ENCODE data around the gene UBN1.

Gene UBN1

DNA sequence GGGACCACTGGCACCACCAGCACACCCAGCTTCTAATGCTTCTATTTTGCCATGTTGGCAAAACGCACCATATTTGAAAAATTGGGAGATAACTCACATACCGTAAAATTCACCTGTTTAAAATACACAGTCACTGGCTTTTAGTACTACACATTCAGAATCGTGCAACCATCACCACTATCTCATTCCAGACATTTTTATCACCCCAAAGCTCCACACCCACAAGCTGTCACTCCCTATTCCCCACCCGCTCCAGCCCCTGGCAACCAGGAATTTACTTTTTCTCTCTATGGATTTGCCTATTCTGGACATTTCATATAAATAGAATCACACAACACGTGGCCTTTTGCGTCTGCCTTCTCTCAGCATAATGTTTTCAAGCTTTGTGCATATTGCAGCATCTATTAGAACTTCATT, 64.7 kb downstream of the UBN1 start:
- in situ Hi-C loops (cut with HindIII; ENCODE audit: low pct_unique_long_range_greater_than_20kb, low sequenced_read_pairs) = no loop called here
- DNase-seq (ENCODE audit: low read depth in 1 of 2, low spot score in 1 of 2) = no peak
- no peak for TF ChIP-seq JUND (IDR thresholded peaks at IDR 0.05; ENCODE audit: low read depth)

DNA sequence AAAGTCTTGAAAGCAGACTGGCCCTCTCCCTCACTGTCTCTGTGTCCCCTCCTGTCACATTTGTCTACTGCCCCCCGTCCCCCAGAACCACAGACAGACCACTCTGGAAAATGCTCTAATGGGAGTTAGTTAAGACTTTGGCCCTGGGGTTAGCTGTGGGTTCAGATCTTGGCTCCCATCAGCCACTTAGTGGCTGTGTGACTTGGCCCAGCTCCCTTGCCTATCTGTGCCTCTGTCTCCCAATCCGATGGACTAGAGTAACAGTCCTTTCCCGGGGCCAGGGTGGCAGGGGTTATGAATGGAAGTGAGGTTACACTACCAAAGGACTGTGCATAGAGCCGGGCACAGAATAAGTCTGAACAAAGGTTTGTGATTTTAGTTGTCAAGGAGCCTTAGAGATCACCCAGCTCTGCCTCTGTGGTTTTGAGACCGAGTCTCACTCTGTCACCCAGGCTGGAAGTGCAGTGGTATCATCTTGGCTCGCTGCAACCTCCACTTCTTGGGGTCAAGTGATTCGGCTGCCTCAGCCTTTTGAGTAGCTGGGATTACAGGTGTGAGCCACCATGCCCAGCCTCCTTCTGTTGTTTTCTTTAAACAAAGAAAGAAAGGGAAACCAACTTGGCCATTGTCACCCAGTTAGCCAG, 66.0 kb downstream of the UBN1 start:
- DNase-seq (ENCODE audit: low read depth in 1 of 2, low spot score in 1 of 2) = no peak
- no peak for TF ChIP-seq JUND (IDR thresholded peaks at IDR 0.05; ENCODE audit: low read depth)
- in situ Hi-C loops (cut with HindIII; ENCODE audit: low pct_unique_long_range_greater_than_20kb, low sequenced_read_pairs) = no loop called here

DNA sequence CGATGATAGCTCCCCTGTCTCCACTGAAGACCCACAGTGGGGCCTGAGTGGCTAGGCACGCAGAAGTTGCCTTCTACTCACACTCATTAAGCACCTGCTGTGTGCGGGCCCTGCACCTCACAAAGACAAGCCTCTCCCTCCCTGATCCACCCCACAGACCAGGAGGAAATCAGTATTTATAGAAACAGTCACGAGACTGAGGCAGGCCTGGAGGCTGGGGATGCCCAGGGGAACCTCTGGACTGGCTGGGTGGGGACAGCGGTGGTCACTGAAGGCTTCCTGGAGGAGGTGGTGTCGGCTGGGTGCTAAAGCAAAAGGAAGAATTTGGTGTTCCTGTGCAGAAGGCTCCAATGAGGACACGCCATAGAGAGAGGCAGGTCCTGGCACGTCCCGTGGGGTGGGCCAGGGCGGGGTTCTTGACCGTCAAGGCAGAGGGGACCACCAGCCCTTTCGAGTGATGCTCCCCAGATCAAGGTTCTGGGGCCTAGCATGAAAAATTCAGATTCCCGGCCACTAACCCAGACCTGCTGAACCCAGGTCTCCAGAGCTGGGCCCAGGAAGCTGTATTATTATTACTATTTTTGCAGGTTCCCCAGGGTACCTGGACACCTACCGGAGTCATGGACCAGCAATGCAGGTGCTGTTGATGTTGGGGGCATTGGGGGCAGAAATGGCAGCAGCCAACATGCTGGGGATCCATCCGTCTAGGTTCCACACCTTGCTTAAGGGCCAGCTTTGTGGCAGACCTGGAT, 66.7 kb downstream of the UBN1 start:
- TF ChIP-seq JUND (IDR thresholded peaks at IDR 0.05; ENCODE audit: low read depth) = no peak
- DNase-seq (ENCODE audit: low read depth in 1 of 2, low spot score in 1 of 2) = no peak
- in situ Hi-C loops (cut with HindIII; ENCODE audit: low pct_unique_long_range_greater_than_20kb, low sequenced_read_pairs) = no loop called here

DNA sequence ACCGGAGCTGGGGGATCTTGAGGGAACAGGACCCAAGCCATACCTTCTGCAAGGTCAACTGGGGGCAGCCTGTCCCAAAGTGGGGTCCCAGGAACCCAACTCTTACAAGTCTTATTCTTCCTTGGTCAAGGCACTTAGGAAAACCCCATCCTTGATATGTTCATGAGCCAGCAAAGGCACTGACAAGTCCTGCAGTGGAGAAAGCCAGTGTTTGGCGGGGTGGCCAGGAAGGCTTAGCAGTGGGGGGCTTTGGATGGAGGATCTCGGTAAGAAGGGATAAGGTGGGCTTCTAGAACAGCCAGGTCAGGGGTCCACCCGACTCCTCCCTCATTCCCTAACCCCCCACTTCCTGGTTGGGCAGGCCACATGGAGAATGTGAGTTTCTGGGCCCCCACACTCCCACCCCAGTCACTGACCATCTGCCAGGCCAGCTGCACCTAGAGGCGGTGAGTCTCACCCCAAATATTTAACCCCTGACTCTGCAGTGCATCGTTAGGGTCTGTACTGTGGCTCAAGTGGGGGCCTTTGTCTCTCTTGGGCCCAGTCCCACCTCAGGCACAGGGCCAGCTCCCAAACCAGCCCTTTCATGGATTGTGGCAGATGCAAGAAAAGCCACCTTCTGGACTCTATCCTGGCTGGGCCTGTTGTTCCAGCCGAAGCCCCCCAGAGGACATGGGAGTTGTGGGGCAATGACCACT, 67.4 kb downstream of the UBN1 start:
- in situ Hi-C loops (cut with HindIII; ENCODE audit: low pct_unique_long_range_greater_than_20kb, low sequenced_read_pairs) = no loop called here
- DNase-seq (ENCODE audit: low read depth in 1 of 2, low spot score in 1 of 2) = no peak
- TF ChIP-seq JUND (IDR thresholded peaks at IDR 0.05; ENCODE audit: low read depth) = no peak

DNA sequence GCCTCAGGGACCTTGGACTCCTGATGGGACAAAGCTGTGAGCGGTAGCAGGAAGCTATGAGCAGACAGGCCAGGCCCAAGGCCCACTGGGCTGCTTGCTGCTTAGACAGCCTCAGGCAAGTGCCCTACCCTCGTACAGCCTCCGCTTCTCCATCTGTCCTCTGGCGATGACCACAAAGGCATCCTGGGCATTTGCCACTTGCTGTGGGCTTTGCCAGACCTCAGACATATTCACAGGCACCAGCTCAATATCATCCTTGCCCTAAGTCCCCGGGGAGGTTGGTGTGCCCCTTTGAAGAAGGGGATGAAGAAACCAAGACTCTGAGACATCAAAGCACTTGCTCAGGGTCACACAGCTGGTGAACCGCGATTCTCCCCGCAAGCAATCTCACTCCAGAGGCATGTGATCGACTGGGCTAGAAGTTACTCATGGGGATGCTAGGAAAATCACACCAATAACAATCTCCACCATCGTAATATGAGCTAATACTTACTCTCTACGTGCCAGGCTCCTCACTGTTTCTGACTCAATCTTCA, 68.0 kb downstream of the UBN1 start:
- in situ Hi-C loops (cut with HindIII; ENCODE audit: low pct_unique_long_range_greater_than_20kb, low sequenced_read_pairs) = no loop called here
- no peak for DNase-seq (ENCODE audit: low read depth in 1 of 2, low spot score in 1 of 2)
- no peak for TF ChIP-seq JUND (IDR thresholded peaks at IDR 0.05; ENCODE audit: low read depth)

DNA sequence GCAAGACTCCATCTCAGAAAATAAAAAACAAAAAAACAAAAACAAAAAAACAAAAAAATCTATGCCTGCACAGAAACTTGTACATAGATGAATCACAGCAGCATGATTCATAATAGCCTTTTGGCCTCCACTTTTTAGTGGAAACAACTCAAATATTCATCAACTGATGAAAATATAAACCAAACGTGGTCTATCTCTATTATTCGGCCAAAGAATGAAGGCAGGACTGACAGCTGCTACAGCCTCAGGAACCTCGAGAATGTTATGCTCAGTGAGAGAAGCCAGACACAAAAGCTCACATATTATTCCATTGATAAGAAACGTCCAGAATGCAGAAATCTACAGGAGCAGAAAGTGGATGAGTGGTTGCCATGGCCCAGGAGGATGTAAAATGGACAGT, 69.8 kb downstream of the UBN1 start:
- no peak for TF ChIP-seq JUND (IDR thresholded peaks at IDR 0.05; ENCODE audit: low read depth)
- DNase-seq (ENCODE audit: low read depth in 1 of 2, low spot score in 1 of 2) = no peak
- in situ Hi-C loops (cut with HindIII; ENCODE audit: low pct_unique_long_range_greater_than_20kb, low sequenced_read_pairs) = no loop called here

DNA sequence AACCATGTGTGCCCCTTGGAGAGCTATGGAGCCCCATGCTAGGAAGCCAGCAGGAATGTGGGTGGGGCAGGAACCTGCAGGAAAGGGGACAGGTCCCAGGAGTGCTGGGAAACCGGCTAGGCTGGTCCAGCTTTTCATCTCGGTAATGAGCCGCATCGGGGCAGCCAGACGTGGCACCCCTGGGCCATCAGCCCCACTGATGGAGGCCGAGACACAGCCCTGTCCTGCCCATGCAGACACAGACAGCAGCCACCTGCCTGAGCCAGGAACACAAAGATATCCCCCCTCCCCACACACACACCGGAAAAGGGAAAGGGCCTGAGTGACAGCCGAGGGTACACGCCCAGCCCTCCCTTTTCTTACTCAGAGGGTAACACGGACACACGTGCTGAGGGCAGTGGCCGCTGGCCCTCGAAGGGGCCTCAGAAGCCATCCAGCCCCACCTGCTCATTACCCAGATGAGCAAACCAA, 71.5 kb downstream of the UBN1 start:
- peak in 1 of 2 experiments; percentile 69 for DNase-seq (ENCODE audit: low read depth in 1 of 2, low spot score in 1 of 2)
- TF ChIP-seq JUND (IDR thresholded peaks at IDR 0.05; ENCODE audit: low read depth) = no peak
- in situ Hi-C loops (cut with HindIII; ENCODE audit: low pct_unique_long_range_greater_than_20kb, low sequenced_read_pairs) = no loop called here

DNA sequence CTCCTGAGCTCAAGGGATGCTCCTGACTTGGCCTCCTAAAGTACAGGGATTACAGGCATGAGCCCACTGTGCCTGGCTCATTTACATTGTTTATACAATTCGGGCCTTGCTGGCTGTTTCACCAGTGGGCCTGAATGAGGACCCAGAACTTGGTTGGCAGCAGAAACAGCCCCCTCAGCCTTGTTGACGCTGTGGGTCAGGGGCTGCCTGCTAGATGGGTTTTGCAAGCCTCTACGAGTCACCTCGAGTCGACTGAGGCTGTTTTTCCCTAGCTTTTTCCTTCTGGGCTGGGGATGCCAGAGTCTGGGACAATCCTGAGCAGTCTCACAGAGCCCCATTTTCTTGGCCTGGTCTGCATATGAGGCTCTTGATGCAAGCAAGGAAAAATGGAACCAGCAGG, 73.5 kb downstream of the UBN1 start:
- TF ChIP-seq JUND (IDR thresholded peaks at IDR 0.05; ENCODE audit: low read depth) = no peak
- in situ Hi-C loops (cut with HindIII; ENCODE audit: low pct_unique_long_range_greater_than_20kb, low sequenced_read_pairs) = no loop called here
- DNase-seq (ENCODE audit: low read depth in 1 of 2, low spot score in 1 of 2) = no peak

DNA sequence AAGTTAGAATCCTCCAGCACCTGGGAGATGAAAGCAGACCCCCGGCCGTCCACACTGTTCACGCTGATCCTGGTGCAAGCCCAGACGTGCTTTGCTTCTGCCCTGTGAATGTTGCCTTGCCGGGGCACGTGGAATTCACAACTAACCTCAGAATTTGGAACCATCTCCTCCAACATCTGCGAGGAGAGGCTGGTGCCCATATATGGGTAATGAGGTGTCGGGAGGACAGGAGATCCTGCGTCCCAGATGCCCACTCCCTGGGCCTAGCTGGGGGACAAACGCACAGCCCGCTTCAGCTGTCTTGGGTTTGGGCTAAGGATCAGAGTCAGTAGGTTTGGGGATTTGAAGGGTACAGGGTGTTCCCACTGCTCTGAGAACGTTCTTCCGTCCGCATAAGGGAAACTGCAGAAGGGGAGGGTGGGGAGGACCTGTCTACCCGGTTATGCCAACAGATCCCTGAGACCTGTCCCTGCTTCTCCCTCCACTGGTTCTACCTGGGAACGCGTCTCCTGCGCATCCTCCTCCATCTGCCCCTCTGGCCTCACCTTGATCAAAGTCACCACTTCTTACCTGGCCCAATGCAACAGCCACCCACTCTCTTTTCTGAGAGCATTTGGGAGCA, 75.6 kb downstream of the UBN1 start:
- in situ Hi-C loops (cut with HindIII; ENCODE audit: low pct_unique_long_range_greater_than_20kb, low sequenced_read_pairs) = no loop called here
- peak in 1 of 2 experiments; percentile 52 for DNase-seq (ENCODE audit: low read depth in 1 of 2, low spot score in 1 of 2)
- no peak for TF ChIP-seq JUND (IDR thresholded peaks at IDR 0.05; ENCODE audit: low read depth)

DNA sequence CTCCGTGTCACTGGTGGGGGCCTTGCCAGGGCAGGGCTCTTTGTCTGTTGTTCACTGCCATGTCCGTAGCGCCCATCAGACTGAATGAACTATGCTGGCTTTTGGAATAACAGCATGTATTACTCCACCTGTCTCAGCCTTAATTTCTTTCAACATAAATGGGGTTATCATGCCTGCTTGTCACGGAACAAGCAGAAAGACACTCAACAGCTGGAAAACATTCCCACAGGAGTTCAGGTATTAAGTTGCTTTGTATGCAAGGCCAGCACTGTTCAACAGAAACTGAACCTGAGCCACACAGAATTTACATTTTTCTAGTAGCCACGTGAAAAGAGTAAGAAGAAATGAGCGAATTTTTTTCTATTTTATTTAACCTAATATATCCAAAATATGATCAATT, 76.6 kb downstream of the UBN1 start:
- no peak for DNase-seq (ENCODE audit: low read depth in 1 of 2, low spot score in 1 of 2)
- in situ Hi-C loops (cut with HindIII; ENCODE audit: low pct_unique_long_range_greater_than_20kb, low sequenced_read_pairs) = no loop called here
- TF ChIP-seq JUND (IDR thresholded peaks at IDR 0.05; ENCODE audit: low read depth) = no peak

DNA sequence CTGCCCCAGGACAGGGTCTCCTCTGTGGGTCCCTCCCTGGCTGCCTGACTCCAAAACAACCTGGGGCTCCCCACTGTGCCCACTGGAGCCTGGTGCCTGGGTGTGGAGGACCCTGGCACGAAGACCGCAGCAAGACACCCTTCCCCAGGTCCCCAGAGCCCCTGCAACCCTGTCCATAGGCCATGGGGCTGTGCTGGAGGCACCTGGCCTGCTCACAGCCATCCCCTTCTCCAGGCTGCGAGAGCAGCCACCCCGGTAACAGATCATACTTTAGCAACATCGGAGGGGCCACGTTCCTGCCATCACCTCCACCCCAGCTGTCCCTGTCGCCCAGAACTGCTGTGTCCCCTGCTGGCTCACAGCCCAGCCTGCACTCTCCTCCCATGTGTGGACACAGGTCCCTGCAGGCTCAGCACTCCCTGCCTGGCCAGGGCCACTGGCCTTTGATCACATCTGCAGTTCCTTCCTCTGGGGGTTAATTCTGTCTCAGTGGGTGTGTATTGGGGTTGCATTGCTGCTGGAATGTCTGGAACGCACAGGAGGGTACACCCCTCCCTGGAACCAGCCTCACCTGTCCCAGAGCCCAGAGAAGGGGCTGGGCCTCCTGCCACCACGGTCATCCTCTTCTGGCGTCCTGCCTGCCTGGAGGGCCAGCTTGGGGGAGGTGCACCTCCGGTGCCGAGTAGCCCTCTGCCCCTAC, 77.5 kb downstream of the UBN1 start:
- in situ Hi-C loops (cut with HindIII; ENCODE audit: low pct_unique_long_range_greater_than_20kb, low sequenced_read_pairs) = no loop called here

DNA sequence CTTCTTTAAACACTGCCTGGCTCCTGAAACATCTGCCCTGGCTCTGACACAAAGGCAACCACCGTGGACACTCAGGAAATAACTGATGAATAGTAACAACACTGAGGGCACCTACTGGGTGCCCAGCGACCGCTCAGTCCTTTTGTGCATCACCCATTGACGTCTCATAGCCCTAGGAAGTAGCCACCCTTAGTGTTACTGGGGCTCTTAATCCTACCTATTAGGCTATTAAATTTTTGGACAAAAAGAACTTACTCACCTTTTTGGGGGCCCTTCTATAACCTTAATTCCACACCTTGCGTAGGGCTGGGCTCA, 78.0 kb downstream of the UBN1 start:
- DNase-seq (ENCODE audit: low read depth in 1 of 2, low spot score in 1 of 2) = no peak
- TF ChIP-seq JUND (IDR thresholded peaks at IDR 0.05; ENCODE audit: low read depth) = no peak
- in situ Hi-C loops (cut with HindIII; ENCODE audit: low pct_unique_long_range_greater_than_20kb, low sequenced_read_pairs) = no loop called here

More for the DNA sequence above, 77.5 kb downstream of the UBN1 start:
- DNase-seq (ENCODE audit: low read depth in 1 of 2, low spot score in 1 of 2) = peak in 1 of 2 experiments; percentile 63
- TF ChIP-seq JUND (IDR thresholded peaks at IDR 0.05; ENCODE audit: low read depth) = no peak
